ENCODE results near the gene CD38.

GRCh38 chr4:15864651-15865566, 86.8 kb downstream of the CD38 start:
- no peak for TF ChIP-seq CTCF (IDR thresholded peaks at IDR 0.05)
- no peak for TF ChIP-seq POLR2A (IDR thresholded peaks at IDR 0.05)

Measured in adrenal gland (tissue), 5 donors.